OCI-LY1 (cell line): ENCODE results near the gene C2CD4D.

ENCODE experiments used
- H2AFZ ChIP-seq: fragments of 200-600 bp; sonication (generic), shearing (Covaris generic); 2 replicates; pipeline ENCODE4 v1.6.0; 2014; ENCODE audit warnings: antibody characterized with exemption, mild to moderate bottlenecking, low read length
- H3F3A ChIP-seq: fragments of 200-600 bp; sonication (generic), shearing (Covaris generic); 2 replicates; pipeline ENCODE4 v1.6.0; 2014; ENCODE audit warnings: mild to moderate bottlenecking, antibody characterized with exemption, low read length, moderate library complexity; ENCODE audit not compliant: insufficient read depth
- H3K27ac ChIP-seq: fragments of 200-600 bp; sonication (generic); 2 replicates; pipeline ENCODE4 v1.5.1; 2014; ENCODE audit warnings: low read length, mixed run types, mild to moderate bottlenecking, low read depth; ENCODE audit not compliant: poor library complexity, severe bottlenecking
- H3K27me3 ChIP-seq: fragments of 200-600 bp; sonication (generic); 2 replicates; pipeline ENCODE4 v1.6.0; 2014; ENCODE audit warnings: antibody characterized with exemption, mild to moderate bottlenecking, low read length, moderate library complexity; ENCODE audit not compliant: insufficient read depth
- H3K36me3 ChIP-seq: fragments of 200-600 bp; sonication (generic); 2 replicates; pipeline ENCODE4 v1.6.1; 2014; ENCODE audit warnings: mild to moderate bottlenecking, antibody characterized with exemption, low read length, moderate library complexity, mixed read lengths; ENCODE audit not compliant: insufficient read depth
- H3K4me1 ChIP-seq: fragments of 200-600 bp; sonication (generic); 2 replicates; pipeline ENCODE4 v1.5.1; 2014; ENCODE audit warnings: mild to moderate bottlenecking, low read length, moderate library complexity; ENCODE audit not compliant: insufficient read depth, severe bottlenecking
- H3K4me2 ChIP-seq: fragments of 200-600 bp; sonication (generic), shearing (Covaris generic); 2 replicates; pipeline ENCODE4 v1.6.1; 2014; ENCODE audit warnings: low read length
- H3K4me3 ChIP-seq: fragments of 200-600 bp; sonication (generic); 2 replicates; pipeline ENCODE4 v1.5.1; 2014; ENCODE audit warnings: low read length, low read depth, mild to moderate bottlenecking, mixed read lengths; ENCODE audit not compliant: poor library complexity, severe bottlenecking
- H3K79me2 ChIP-seq: fragments of 200-600 bp; shearing (Covaris generic); 2 replicates; pipeline ENCODE4 v1.6.1; 2016; ENCODE audit warnings: mixed run types, low read length, mixed read lengths; ENCODE audit not compliant: insufficient read depth
- H3K9ac ChIP-seq: fragments of 200-600 bp; sonication (generic), shearing (Covaris generic); 2 replicates; pipeline ENCODE4 v1.6.1; 2014; ENCODE audit warnings: mild to moderate bottlenecking, low read length, mixed read lengths
- H3K9me2 ChIP-seq: fragments of 200-600 bp; sonication (generic), shearing (Covaris generic); 2 replicates; pipeline ENCODE4 v1.6.1; 2014; ENCODE audit warnings: low read depth, mild to moderate bottlenecking, low read length, mixed read lengths
- H3K9me3 ChIP-seq: fragments of 200-600 bp; shearing (Covaris generic); 2 replicates; pipeline ENCODE4 v1.6.1; 2014; ENCODE audit warnings: low read length, mixed read lengths
- H4K20me1 ChIP-seq: fragments of 200-600 bp; sonication (generic), shearing (Covaris generic); 2 replicates; pipeline ENCODE4 v1.6.0; 2016; ENCODE audit warnings: mild to moderate bottlenecking, low read length; ENCODE audit not compliant: insufficient read depth
- CTCF ChIP-seq: fragments of 200-600 bp; sonication (generic), shearing (Covaris generic); IDR thresholded peaks from 2 replicates; pipeline ENCODE4 v1.5.1; 2017; ENCODE audit warnings: mild to moderate bottlenecking, antibody characterized with exemption, low read length, moderate library complexity, mixed read lengths
- EZH2 ChIP-seq: fragments of 200-600 bp; sonication (generic), shearing (Covaris generic); IDR thresholded peaks from 2 replicates; pipeline ENCODE4 v1.8.0; 2017; ENCODE audit warnings: borderline replicate concordance, mixed run types, mild to moderate bottlenecking, antibody characterized with exemption, low read length, moderate library complexity, mixed read lengths

C2CD4D gene

GRCh38 chr1:151835596-151835995, 4.0 kb downstream of the C2CD4D start:
- Histone ChIP-seq H3K27me3 (0 out of 2 replicates have a peak, but pooled peaks cover 11% of the 10 kb centered on the region), H3K9me3 (no peaks in the 10 kb centered on the region), H3K36me3 (no peaks in the 10 kb centered on the region), H3K9ac (no peak overlapping the region), H3F3A (no peaks in the 10 kb centered on the region), H4K20me1 (no peaks in the 10 kb centered on the region), H3K79me2 (no peaks in the 10 kb centered on the region), H3K27ac (no peak overlapping the region), H2AFZ (no peak overlapping the region), H3K4me1 (peaks cover 21% of the 10 kb centered on the region), H3K9me2 (no peaks in the 10 kb centered on the region), H3K4me3 (no peak overlapping the region), H3K4me2 (no peak overlapping the region)
- TF ChIP-seq EZH2 (no peak), CTCF (no peak)

- Histone ChIP-seq H3K4me3 (no peak overlapping the region), H3K9ac (no peak overlapping the region), H3F3A (no peaks in the 10 kb centered on the region), H3K9me3 (no peaks in the 10 kb centered on the region), H2AFZ (no peak overlapping the region), H3K36me3 (no peaks in the 10 kb centered on the region), H3K4me2 (no peak overlapping the region), H4K20me1 (no peaks in the 10 kb centered on the region), H3K4me1 (peaks cover 14% of the 10 kb centered on the region), H3K9me2 (no peaks in the 10 kb centered on the region), H3K27me3 (0 out of 2 replicates have a peak, but pooled peaks cover 3% of the 10 kb centered on the region), H3K79me2 (no peaks in the 10 kb centered on the region), H3K27ac (no peak overlapping the region)
- TF ChIP-seq CTCF (no peak), EZH2 (no peak)
Measured at GRCh38 chr1:151834239-151834638, 5.4 kb downstream of the C2CD4D start.

DNA sequence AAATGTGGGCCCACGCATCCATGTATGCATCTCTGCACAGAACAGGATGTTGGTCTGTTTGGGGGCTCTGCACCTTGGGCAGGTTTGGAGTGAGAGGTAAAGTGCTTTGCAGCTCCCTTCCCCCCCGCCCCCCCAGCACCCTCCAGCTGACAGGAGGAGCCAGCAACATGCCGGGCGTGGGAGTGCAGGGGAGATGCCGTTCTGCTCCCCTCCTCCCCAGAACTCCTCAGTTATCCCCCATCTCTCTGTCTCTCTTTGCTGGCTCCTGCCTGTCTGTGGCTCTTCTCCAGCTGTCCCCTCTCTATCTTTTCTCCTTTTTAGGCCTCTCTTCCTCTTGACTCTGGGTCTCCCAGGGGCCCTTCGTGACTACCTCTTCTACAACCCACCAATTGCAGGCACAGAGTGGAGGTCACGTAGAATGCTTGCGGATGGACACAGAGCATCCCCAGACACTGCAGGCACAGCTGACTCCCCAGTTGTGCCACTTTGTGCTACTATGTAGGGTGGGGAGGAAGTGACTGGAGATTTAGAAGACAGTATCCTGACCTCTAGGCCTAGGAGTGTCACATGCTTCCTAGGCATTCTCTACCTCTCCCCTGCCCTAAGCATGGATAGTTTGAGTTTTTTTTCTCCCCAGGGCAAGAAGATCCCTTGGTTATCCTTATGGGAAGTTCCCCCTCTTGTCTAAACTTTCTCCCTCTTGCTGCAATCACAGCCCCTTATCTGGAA, 6.3 kb downstream of the C2CD4D start:
- Histone ChIP-seq H3K27ac (no peak overlapping the region), H3K4me1 (peaks cover 5% of the 10 kb centered on the region)

More for the DNA sequence above, 6.3 kb downstream of the C2CD4D start:
- no peaks in the 10 kb centered on the region for H3K9me2 ChIP-seq
- no peak overlapping the region for H2AFZ ChIP-seq
- H3F3A ChIP-seq = no peaks in the 10 kb centered on the region
- no peaks in the 10 kb centered on the region for H4K20me1 ChIP-seq
- no peak overlapping the region for H3K9ac ChIP-seq
- no peak for TF ChIP-seq EZH2
- no peak for TF ChIP-seq CTCF
- H3K27me3 ChIP-seq = 0 out of 2 replicates have a peak, but pooled peaks cover 3% of the 10 kb centered on the region
- H3K4me3 ChIP-seq = no peak overlapping the region
- H3K9me3 ChIP-seq = no peaks in the 10 kb centered on the region
- H3K79me2 ChIP-seq = no peaks in the 10 kb centered on the region
- no peaks in the 10 kb centered on the region for H3K36me3 ChIP-seq
- no peak overlapping the region for H3K4me2 ChIP-seq
